DMS 273 treated with DMSO at 0.1 percent for 48 hours (cell line): ENCODE data around the gene CCL25.
"Not testable (repeated sequence)": the region's sequence is repeated elsewhere in the genome, so short reads cannot be mapped to it uniquely, and the experiment has no call there.

Experiments
- DNase-seq: peaks from one replicate; lab custom pipeline; 2025; lab: John Stamatoyannopoulos, UW

Gene CCL25, protein sequence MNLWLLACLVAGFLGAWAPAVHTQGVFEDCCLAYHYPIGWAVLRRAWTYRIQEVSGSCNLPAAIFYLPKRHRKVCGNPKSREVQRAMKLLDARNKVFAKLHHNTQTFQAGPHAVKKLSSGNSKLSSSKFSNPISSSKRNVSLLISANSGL

DNA sequence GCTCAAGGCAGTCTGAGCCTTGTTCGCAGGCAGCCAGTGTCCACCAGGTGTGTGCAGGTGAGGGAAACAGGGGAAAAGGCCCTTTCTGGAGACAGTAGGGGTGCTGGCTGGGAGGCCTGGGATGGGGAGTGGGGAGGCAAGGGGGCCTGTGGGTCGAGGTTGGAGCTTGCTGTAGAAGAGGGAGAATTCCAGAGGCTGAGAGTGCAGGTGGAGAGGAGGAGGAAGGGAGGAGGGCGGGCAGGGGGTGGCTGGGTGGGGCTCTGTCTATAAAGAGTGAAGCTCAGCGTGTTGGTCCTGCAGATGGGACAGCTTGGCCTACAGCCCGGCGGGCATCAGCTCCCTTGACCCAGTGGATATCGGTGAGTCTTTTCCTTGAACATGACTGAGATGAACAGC, at the start of gene CCL25:
CCL25 (plus strand) TSS at position 297 of the 396 bp plus-strand sequence. CDS start 290 bp downstream, outside the sequence.
- no peak for DNase-seq

DNA sequence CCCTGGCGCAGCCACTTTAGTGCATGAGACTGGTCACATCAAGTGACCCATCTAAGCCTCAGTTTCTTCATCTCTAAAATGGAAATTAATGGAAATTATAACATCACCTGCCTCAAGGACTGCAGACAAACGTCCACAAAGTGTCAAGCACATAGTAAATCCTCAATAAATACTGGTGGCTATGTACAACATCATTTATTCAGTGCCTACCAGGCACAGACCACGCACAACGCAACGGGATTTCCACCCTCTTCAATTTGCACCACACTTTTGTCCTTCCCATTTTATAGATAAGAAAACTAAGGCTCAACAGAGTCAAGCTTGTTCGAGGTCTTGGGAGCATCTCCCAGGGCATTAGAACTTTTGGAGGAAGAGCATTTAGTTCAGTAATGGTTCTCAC, 48.6 kb upstream of the CCL25 start:
- no peak for DNase-seq

DNA sequence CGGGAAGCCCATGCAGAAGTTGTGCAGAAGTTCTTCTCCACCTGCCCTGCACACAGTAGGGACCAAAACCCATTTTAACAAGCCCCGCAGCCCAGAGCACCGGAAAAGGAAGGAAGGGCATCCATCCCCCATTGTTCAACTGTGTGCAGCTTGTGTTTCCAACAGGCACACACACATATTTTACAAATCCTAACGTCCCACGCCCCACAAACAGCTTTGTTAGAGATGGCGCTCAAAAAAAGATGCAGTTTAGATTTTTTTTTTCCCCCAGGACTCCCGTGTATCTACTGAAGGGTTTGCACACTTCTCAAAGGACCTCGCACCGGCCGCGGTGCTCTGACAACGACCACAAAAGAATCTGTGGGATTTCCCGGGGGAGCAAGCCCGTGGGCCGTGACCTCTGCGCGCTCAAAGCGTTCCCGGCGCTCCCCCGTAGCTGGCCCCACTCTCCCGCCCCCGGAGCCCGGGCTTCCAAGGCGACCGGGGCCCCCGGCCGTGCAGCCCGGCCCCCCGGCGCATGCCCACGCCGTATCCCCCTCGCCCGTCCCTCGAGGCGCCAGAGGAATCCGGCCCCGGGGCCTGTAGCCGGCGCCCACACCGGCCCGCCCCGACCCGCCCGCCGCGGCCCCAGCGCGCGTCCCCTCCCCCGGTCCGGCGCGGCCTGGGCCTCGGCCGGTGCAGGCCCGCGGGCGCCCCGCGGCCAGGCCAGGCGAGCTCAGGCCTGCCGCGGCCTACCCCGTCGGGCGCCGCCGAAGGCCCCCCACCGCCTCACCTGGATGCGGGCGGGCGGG, 47.6 kb upstream of the CCL25 start:
- DNase-seq = no peak

DNA sequence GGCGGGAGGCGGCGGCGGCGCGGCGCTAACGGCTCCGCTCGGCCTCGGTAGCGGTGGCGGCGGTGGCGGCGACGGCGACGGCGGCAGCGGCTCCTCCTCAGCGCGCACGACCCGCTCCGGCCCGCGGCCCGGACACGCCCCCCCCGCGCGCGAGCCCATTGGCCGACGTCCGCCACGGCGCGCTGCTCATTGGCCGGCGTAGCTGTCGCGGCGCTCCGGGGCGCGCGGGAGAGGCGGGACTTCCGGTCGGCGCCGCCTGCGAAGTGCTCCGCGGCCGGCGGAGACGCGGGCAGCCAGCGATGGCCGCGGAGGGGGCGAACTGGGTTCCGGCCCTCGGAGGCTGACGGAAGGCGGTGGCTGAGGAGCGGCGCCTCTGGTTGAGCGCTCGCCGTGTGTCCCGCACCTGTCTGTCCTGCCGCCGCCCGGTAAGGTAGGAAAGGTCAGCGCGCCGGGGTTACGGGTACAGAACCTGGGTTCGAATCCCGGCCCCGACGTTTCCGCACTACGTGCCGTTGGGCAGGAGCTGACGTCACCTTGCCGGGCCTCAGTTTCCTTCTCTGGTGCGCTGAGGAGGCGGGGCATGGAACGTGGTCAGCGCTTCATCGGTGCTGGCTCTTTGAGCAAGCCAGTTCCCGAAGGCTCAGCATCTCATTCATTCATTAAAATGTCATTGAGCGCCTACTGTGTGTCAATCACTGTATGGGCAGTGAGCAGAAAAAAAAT, 46.9 kb upstream of the CCL25 start, which contains the start of gene ELAVL1:
ELAVL1 (minus strand) TSS at position 108 of the 723 bp plus-strand sequence. CDS start 13,826 bp downstream, outside the sequence.
- peak; percentile 67 for DNase-seq

DNA sequence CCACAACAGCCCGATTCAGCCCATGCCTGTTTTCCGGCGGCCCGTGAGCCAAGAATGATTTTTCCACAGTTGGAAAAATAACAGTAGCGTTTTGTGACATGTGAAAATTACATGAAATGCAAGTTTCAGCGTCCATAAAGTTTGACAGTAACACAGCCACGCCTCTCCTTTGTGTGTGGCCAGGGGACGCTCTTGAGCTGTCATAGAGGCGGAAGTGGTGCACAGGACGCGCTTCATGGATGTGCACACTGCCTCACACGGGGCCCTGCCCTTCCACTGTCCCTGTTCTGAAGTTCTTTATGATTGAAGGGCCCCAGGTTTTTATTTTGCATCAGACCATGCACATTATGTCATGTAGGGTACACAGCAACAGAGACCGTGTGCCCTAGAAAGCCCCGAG, 34.8 kb upstream of the CCL25 start:
- no peak for DNase-seq

DNA sequence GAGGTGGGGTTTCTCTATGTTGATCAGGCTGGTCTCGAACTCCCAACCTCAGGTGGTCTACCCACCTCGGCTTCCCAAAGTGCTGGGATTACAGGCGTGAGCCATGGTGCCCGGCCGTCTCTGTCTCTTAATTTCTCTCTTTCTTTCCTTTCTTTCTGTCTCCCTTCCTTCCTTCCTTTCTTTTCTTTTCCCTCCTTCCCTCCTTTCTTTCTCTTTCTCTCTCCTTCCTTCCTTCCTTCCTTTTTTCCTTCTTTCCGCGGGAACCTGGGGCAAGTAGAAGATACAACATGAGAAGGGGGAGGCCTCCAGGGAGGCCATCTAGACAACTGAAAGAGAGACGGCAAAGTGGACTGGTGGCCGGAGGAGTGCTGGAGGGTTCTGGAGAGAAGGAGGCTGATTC, 31.9 kb upstream of the CCL25 start:
- DNase-seq = no peak

DNA sequence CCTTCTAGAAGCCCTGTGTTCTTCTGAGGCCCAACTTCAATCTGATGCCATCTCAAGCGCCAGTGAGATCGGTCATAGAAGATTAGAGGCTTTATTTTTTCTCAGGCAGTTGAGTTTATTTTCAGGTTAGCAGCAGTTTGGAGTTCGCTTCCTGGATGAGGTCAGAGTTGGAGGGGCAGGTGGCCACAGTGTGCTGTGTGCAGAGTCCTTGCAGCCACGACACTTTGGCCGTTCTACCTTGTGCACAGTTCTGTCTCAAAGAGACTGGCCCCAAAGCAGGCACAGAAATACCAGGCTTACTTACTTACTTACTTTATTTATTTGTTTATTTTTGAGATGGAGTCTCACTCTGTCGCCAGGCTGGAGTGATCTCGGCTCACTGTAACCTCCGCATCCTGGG, 31.2 kb upstream of the CCL25 start:
- DNase-seq = no peak

DNA sequence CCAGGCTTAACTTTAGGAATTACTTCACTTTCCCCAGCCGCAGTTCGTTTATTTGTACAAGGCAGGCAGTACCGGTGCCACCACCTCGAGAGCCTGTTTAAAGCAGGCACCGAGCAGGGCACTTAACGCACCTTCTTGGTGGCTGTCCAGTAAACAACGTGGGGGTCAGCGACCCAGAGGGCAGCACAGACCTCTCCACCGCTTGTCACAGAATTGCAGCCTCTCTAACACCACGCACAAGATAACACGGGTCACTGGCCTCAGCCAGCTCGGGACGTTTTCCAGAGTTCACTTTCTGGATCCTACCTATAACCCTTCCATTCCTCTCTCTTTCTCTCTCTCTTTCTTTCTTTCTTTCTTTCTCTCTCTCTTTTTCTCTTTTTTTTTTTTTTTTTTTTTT, 30.3 kb upstream of the CCL25 start:
- DNase-seq = no peak

DNA sequence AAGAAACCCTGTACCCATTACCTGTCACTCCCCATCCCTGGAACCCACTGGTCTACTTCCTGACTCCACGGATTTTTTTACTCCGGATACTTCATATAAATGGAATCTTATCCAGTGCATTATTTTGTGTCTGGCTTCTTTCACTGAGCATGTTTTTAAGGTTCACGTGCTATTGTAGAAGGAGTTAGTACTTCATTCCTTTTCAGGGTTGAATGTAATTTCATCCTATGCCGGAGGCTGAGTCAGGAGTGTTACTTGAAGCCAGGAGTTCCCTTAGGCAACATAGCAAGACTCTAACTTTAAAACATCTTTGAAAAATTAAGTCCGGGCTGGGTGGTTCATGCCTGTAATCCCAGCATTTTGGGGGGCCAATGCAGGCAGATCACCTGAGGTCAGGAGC, 29.2 kb upstream of the CCL25 start:
- DNase-seq = no peak

DNA sequence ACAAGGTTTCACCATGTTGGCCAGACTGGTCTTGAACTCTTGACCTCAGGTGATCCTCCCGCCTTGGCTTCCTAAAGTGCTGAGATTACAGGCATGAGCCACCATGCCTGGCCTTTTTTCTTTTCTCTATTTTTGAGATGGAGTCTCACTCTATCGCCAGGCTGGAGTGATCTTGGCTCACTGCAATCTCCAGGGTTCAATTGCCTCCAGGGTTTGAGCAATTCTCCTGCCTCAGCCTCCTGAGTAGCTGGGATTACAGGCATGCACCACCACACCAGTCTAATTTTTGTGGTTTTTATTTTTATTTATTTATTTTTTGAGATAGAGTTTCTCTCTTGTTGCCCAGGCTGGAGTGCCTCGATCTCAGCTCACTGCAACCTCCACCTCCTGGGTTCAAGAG, 28.3 kb upstream of the CCL25 start:
- DNase-seq = not testable (repeated sequence)

DNA sequence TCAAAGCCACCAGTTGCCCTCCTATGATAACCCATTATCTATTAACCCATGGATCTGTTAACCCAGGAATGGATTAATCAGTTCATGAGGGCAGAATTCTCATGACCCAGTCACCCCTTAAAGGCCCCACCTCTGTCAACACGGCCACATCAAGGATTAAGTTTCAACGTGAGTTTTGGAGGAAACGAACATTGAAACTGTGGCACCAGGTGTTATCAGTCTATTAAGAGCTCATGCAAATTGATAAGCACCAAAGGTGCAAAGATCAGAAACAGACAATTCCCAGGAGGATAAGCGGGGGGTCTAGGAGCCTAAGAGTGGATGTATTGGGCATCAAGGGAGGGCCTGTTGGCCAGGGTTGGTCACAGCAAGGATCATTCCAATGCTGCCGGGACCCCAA, 27.2 kb upstream of the CCL25 start:
- no peak for DNase-seq

DNA sequence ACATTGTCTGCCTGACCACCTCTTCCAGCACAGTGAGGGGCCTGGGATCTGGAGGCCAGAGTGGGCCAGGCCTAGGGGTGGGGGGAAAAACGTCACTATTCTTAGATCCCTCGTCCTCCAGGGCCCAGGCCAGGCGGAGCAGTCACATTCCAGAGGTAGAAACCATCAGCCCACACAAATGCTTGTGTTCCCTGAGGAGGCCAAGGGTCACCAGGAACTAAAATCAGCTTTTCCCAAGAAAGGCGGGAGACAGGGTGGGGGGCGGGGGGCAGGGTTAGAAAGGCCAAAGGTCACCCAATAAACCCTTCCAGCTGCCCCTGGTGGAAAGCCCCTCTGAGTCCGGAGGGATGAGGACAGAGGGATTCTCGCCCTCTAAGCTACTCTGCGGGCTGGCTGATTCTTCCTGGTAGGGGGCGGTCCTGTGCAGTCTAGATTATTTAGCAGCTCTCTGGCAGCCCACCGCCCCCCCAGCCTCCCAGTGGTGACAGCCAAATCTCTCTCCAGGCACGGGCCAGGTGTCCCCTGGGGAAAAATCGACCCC, 23.5 kb upstream of the CCL25 start:
- DNase-seq = no peak

DNA sequence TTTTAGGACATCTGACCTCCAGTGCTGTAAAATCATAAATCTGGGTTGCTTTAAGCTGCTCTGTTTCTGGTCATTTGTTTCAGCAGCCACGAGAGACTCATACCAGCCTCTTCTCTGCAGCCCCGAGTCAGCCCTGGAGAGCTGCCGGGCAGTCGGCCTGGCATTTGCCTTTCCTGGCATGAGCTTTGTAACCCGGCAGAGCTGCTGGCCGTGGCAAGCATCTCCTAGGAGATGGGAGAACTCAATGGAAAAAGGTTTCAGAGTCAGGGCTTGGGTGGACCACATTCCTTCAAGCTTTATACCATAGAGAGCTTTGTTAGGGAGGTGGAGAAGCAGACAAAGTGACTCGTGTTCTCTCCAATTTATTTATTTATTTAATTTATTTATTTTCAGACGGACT, 21.6 kb upstream of the CCL25 start:
- DNase-seq = no peak

DNA sequence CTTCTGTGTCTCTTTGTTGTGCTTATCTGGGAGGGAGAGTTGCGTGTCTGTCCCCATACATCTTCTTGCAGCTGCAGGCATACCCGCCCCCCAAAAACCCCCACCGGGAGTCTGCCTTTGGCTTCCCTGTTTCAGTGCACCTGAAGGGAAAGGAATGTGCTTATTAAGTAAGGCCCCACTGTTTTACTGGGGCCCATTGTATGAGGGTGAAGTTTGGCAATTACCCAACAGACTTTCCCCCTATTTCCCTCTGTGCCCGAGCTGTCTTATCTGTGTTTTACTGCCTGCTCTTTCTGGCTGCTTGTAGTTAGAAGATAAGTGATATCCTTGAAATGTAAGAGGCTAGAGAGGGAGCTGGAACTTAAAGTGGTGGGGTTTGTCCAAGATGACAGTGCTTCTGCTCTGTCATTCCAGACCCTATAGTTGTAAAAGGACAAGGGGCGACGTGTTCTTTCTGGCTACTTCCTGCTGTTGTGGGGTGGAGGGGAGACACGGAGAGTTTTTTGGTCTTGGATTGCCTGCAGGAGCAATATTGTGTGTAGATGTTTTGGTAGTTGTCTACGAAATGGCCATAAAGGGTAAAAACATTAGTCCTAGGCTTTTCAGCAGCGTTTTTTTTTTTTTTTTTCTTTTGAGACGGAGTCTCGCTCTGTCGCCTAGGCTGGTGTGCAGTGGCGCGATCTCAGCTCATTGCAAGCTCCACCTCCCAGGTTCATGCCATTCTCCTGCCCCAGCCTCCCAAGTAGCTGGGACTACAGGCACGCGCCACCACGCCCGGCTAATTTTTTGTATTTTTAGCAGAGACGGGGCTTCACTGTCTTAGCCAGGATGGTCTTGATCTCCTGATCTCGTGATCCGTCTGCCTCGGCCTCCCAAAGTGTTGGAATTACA, 19.0 kb upstream of the CCL25 start:
- DNase-seq = not testable (repeated sequence)

DNA sequence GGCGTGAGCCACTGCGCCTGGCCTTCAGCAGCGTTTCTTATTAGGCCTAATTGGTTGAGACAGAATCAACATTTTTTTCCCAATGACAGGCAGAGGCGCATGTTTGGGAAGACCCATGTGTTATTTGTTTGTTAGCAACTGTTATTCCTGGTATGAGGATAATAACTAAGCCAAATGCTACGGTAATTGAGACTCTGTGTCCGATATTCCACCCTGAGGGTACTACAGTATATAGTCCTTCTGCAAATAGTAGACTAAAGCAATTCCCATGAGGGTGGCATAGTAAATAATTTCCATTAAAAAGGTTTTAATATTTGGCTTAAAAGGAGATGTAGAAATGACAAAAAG, 18.4 kb upstream of the CCL25 start:
- no peak for DNase-seq

DNA sequence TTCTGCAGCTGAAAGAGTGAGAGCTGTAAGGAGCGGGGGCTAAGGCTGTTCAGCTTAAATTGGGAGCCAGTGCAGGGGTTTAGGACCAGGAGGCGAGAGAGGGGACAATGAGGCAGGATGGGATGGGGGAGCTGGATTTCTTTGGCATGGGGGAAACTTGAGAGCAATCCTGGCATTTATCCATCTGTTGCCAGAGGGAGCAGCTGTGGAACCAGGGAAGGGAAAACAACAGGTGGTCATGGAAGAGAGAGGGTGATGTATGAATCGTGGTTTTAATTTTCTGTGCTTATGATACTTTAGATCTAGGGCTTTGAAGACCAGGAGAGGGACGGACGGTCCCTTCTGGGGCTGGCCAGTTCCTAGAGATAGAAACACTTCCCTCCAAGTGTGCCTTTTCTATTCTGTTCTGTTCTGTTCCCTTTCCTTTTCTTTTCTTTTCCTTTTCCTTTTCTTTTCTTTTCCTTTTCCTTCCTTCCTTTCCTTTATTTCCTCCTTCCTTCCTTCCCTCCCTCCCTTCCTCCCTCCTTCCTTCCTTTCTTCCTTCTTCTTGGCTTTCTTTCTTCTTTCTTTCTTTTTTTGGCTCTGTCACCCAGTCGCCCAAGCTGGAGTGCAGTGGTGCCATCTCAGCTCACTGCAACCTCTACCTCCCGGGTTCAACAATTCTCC, 16.0 kb upstream of the CCL25 start:
- DNase-seq = peak; percentile 96

DNA sequence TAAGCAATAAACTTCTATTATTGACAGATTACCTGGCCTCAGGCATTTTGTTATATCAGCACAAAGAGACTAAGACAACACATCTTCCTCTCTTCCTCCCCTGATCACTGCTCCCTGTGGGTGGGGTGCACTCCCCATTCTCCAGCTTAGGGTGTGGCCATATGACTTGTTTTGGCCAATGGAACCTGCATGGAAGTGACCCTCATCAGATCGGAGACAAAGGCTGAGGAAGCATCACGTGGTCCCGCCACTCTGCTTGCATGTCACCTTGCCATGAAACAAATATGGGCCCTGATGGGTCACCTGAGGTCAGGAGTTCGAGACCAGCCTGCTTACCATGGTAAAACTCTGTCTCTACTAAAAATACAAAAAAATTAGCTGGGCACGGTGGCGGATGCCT, 13.7 kb upstream of the CCL25 start:
- no peak for DNase-seq

DNA sequence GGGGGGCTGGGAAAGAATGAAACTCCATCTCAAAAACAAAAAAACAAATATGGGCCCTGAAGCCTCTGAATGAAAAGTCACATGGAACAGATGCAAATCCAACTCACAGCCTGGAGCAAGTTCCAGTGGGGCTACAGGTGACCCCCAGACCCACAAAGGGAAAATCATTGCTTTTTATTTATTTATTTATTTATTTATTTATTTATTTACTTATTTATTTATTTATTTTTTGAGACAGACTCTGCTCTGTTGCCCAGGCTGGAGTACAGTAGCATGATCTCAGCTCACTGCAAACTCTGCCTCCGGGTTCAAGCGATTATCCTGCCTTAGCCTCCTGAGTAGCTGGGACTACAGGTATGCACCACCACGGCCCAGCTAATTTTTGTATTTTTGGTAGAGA, 13.3 kb upstream of the CCL25 start:
- DNase-seq = no peak

DNA sequence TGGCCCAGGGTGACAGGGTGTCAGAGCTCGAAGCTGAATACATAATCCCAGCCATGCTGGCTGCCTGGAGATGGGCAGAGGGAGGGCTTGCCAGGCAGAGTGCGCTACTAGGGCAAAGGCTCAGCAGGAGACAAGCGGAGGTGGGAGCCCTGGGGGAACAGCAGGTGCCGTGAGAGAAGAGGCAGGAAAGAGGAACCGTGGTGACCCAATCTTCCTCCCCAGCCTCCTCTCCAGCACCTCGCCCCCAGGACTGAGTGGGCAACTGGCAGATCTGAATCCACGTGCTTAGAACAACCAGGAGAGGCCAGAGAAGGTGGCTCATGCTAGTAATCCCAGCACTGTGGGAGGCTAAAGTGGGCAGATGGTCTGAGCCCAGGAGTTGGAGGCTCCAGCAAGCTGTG, 11.0 kb upstream of the CCL25 start:
- DNase-seq = peak; percentile 65

DNA sequence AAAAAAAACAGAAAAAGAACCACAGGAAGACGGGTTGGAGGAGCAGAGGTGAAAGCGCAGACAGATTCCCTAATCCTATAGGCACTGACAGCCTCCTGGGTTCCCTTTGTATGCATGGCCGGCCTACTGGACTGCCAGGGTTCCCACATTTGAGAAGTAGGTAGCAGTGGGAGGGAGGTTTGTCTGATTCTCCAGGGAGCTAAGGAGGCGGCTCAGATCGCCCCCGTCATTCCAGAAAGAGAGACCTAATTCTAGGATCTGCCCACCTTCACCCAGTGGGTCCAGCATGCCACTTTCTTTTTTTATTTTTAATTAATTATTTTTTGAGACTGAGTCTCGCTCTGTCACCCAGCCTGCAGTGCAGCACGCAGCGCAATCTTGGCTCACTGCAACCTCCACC, 9.7 kb upstream of the CCL25 start:
- no peak for DNase-seq

DNA sequence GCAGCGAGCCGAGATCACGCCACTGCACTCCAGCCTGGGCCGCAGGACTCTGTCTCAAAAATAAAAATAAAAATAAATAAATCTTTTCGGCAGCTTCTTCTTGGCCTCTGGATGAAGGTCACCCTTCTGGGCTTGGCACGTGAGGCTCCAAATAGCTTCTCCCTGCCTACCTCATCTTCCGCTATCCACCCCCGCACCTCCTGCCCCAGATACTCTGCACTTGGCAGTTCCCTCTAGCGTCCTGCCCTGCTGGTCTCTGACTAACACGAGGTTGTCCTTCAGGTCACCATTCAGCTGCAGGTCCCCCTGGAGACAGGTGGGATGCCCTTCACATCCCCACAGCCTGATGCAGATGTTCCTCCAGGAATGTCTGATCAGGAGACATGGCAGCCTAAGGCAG, 8.5 kb upstream of the CCL25 start:
- no peak for DNase-seq
